HG03039 (cell line): Measurements from ENCODE around the gene HS6ST3.

Experiments
- ATAC-seq: cut with Tn5 transposase; IDR thresholded peaks from one replicate; pipeline ENCODE4 v1.9.1; 2021; ENCODE audit warnings: mild to moderate bottlenecking, moderate library complexity; ENCODE audit not compliant: unreplicated experiment

HS6ST3 gene

DNA sequence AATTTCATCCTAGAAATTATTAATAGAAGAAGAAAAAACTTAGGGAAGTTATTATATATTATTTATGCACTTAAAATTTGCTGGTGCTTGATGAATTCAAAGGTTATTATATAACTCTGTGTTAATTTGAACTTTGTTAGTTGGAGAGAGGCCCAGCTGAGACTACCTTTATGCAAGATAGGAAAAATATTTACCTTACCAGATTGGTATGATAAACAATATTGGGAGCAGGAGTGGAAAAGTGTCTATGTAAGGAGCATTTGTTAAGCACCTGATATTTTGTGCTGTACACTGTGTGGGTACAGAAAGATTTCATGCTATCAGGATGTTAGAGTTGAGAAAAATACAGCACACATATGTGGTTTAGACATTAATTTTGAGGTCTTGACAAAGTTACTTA lies 547.1 kb downstream of the HS6ST3 start:
- ATAC-seq = no peak

DNA sequence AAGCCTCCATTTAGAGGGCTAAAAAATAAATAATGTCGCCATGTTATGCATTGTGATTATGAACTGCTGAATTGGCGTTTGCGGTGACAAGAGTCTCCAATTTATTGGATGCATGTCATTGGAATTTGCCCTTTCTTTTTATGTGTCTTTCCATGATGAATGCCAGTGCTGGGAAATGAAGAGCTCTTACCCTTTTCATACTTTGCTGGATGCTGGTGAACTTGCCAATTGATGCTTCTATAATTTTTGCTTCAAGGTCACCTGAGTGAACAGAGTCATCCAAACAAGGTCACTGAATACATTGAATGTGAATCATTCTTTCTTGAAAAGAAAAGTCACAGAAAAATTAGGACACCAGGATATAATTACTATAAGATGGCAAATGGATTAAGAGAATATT lies 556.2 kb downstream of the HS6ST3 start:
- no peak for ATAC-seq

DNA sequence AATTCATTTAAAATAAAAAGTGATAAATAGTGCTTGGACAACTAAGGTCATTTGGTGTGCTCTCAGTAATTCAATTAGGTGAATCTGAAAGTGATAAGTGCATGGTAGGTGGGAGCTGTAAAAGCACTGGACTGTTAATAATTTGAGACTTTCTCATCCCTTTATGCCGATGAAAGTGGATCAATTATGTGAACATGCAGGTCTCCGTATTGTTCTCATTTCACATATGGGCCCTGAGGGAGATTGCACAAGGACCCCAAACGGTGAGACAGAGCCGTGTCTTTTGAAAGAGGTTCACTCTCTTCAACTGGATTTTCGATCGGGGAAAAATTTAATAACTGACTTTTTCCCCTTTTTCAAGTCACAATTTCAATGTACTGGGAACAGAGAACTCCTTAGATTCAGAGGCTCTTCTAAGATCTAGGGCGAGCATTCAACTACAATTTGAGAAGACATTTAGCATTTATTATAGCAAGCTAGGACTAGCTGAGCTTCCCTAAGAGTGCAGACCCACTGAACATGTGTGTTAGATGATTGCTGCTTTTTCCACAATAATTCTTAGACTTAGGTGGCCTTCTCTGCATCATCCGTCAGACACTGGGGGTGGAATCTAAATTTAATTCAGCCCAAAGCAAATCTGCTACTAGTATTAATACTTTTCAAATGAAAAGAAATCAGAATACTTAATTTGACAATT lies 556.8 kb downstream of the HS6ST3 start:
- no peak for ATAC-seq

DNA sequence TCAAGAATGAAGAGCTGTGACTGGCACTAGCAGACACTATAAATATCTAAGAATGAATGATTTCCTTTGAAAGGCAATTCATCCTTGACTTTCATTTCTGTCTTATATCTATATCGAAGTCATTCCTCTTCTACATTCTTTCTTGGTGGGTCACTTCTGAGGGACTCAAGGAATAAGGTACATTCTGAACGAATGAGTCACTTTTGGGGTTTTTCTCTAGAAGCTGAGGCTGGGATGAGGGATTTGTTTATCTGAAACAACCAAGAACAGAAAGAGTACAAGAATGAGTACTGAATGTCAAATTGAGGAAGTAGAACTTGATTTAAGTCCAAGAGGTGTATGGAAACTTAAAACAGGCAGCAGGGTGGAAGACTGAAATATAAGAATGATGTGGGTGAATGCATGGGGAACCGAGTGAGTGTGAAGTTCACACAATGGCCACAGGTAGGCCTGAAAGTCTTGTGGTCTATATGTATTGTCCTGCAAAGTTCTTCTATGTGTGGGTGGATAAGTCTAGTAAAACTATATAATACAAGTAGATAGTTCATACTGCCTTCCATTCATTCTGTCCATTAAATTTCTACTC lies 560.5 kb downstream of the HS6ST3 start:
- peak; percentile 91 for ATAC-seq

DNA sequence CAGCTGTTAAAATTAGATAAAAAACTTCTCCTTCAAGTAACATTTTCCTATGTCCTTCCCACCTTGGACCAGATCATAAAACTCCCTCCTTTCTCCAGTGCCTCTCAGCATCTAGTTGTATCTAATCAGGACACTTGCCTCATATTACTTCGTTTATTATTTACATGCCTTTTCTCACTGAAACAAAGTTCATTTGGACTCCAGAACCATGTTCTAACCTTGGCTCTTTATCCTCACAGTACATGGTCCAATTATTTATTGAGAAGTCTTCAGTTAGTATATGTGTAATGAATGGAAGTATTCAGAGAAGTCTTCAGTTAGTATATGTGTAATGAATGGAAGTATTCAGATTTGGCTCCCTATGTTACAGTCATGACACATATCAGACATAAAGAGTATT lies 561.7 kb downstream of the HS6ST3 start:
- ATAC-seq = no peak

DNA sequence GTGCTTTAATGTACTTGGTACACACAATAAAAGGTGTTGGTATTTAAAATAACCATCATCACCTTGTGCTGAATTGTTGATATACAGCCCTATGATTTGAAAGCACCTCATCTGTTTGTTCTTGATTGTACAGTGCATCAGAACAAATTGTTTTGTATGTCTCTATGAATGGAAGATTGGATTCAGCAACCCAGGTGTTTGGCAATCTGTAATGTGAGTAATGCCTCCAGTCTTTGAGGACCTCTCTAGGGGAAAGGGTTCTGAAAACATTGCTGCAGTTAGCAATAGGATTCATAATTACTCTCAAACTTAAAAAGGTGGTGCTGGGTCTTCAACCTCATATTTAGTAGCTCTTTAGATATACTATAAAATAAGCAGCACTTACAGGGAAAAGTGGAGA lies 562.6 kb downstream of the HS6ST3 start:
- ATAC-seq = no peak

DNA sequence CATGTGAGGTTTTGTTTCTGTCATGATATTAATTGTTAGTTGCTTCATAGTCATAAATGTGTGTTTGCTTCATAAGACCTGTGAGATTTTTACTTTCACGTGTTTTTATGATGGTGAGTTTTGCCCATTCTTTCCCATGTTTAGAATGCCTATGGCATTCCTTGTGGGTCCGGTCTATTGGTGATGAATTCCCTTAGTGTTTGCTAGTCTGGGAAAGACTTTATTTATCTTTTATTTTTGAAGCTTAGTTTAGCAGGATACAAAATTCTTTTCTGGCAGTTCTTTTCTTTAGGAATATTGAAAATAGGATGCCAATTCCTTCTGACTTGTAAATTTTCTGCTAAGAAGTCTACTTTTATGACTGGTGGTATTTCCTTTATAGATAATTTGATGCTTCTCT lies 571.7 kb downstream of the HS6ST3 start:
- ATAC-seq = no peak

DNA sequence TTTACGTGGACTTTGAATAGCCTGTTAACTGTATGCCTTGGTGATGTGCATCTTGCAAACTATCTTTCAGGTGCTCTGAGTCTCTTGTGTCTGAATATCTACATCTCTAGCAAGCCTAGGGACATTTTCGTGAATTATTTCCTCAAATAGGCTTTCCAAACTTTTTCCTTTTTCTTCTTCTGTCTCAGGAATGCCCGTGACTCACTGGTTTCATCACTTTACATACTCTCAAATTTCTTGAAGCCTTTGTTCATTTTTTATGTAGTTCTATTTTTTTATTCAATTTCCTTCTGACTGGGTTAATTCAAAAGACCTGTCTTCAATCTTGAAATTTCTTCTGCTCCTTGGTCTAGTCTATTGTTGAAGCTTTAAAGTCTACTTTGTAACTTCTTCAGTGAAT lies 572.1 kb downstream of the HS6ST3 start:
- no peak for ATAC-seq

DNA sequence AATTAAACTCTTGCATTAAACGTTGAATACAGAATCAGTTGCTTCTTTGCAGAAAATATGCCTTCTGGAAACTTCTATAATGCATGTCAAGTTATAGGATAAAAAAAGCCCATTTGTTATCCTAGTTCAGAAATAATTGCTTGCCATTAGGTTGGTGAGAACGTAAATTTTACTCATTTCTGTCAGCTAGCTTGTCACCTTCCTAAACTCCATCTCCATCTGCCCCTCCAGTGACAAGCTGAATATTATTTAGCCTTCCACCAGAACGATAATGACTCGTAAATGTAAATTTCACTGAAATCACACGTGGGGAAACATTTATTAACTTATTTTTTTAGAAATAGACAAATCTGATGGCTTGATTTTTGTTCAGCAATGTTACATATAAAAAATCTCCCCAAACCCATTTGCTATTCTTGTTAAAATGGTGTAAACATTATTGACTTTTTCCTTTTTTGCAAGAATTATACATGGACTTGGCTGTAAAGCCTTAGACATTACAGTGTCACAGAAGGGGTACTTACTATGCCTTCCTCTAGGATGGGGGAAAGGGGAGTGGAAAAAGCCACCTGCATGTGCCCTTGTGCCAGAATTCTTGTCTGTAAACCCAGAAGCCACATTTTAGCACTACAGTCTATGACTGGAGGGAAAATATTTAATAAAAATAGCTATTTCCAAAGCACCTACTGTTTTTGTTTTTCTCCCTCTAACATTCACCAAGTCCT lies 577.5 kb downstream of the HS6ST3 start:
- no peak for ATAC-seq

DNA sequence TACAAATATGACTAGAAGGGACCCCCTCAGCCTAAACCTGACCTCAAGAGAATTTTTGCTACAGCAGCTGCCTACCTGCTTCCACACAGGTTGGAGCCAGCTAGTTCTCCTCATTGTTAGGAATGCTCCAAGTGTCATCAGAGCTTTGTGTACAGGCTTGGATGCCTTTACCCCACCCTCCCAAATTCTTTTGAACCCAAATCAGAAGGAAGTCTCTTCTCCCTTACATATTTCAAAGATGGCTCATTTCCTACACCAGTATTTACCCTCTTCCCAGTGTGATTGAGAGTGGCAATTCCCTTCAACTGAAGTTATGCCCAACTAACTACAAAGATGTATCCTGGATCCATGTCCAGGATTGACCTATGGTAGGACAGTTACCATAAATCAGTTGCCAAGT lies 581.2 kb downstream of the HS6ST3 start:
- ATAC-seq = no peak

DNA sequence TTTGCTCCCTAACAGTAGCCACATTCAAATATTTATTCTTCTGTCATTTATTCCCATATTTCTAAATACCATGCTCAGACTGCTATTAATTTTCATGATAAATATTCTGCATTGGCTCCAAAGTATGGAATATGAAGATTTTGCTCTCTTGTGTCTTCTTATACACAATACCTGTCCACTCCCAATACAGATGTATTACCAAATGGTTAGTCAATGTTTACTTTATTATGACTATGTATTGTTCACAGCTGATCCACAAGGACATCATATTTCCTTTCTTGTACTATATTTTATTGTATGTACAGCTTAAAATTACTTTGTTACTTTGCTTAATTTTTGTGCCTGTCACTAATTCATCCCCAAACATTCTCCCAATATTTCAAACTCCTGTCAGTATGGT lies 582.1 kb downstream of the HS6ST3 start:
- ATAC-seq = no peak

DNA sequence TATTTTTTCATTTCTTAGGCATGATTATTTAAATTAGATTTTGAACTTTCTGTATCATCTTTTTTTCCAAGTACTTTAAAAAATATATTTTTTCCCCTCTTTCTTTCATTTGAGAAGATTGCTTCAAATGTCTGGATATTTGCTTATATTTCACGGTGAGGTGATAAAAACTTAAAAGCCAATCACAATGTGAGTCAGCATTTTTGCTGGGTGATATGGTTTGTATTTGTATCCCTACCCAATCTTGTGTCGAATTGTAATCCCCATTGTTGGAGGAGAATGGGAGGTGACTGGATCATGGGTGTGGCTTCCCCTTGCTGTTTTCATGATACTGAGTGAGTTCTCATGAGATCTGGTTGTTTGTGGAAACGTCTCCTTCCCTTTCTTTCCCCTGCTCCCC lies 583.9 kb downstream of the HS6ST3 start:
- ATAC-seq = no peak

DNA sequence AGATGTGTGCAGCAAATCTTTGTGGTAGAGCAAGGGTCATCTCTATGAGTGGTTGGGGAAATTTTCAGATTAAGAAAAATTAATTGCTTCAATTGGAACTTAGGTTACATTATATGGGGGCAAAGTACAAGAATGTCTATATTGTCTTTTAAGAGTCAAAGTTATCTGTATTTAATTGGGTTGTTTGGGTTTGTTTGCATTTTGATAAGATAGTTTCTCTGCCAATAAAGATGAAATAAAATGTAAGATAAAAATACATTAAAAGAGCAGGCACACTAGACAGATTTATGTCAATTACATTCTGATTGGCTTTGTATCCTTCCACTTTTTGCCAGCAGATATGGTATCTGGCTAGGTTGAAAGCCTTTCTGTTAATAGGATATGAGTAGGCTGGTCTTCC lies 587.1 kb downstream of the HS6ST3 start:
- ATAC-seq = no peak

DNA sequence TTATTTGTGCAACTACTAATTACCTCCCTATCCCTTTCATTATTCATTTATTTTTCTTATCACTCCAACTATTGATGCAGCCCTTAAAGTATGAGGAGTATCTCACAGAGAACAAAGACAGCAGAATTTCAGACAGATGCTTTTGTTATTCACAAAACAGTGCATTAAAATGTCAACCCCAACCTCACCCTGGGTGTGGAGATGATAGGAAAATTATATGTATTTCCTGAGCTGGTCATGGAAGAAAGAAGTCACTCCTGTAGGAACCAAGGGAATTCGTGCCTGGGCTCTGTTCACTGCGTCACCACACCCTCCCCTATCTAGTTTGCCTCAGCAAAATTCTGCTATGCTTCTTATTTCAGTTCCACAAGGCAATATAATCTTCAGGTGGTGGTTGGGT lies 588.9 kb downstream of the HS6ST3 start:
- no peak for ATAC-seq

DNA sequence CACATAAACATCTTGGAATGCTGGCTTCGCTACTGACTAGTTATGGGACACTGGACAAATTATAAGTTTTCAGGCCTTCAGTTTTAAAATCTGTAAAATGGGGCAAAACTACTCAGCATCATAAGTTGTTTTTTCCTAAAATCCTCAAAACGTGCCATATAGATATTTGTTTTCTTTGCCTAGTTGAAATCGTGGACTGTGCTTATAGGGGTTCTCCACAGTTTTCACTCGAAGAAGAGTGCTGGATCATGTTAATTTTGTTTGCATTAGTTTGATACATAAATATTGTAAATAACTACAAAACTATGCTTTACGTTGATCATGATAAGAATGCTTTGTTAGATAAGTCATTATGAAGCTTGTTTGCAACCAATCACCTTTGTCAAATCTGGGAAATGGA lies 591.0 kb downstream of the HS6ST3 start:
- no peak for ATAC-seq

DNA sequence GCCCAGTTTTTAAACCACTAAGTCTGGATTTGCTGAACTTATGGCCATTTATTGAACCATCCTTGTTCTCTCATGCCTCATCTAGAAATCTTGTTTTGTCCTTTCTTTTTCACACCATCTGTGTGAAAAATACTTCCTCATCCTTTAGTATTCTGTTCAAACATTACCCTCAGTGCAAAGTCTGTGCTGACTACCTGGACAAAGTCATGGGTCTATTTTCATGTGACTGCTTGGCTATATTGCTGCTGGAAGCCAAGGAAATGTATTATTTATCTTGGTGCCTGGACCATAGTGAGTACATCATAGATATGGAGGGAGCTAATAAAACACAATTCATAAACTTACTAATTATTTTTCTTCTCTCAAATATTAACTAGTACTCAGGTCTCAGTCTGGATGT lies 591.9 kb downstream of the HS6ST3 start:
- no peak for ATAC-seq

DNA sequence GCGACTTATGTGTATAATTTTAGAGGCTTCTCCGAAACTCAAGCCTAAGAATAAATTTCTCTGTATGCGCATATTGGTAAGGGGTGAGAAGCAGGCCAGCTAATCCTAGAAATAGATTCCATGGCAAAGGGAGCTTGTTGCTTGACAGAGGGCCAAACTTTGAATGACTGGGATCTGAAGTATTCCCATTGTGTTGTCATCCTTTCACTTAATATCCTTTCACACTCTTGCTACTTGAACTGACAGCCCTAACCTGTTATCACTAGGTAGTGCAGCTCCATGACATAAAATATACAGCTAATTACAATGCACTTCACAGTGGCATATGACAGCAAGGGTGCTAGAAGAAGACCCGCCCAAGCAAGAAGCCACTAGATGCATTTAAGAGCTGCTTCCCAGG lies 594.6 kb downstream of the HS6ST3 start:
- ATAC-seq = no peak

DNA sequence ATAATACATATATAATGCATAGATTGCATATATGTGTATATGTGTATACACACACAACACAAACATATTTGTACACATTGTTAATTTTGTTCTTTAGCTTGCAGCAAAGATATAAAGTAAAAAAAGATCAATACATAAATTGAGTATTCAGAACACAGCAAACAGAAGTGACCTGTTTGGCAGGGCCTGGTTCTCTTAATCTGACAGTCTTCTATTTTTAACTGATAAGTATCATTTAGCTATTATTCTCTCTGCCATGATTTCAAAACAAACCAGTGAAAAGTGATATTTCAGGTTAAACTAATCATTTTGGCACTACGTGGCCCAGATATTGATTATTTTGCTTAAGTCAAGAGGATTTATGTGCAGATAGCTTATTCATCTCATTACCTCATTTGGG lies 595.0 kb downstream of the HS6ST3 start:
- ATAC-seq = no peak

DNA sequence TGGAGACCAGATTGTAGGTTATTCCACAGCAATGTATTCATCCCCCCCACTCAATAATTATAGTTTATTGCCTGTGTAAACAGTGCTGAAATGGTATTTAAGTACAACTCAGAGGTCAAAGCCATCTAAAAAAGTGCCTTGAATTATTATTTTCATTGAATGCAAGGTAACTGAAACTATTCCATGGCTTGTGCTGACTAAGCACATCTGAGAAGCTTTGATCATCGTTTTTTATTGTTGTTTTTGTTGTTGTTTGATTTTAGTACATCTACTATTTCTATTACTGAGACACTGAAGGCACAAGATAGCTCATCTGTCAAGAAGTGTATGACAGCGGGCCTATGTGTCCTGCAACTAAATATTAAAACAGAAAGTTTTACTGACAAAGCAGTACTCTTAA lies 596.4 kb downstream of the HS6ST3 start:
- no peak for ATAC-seq

DNA sequence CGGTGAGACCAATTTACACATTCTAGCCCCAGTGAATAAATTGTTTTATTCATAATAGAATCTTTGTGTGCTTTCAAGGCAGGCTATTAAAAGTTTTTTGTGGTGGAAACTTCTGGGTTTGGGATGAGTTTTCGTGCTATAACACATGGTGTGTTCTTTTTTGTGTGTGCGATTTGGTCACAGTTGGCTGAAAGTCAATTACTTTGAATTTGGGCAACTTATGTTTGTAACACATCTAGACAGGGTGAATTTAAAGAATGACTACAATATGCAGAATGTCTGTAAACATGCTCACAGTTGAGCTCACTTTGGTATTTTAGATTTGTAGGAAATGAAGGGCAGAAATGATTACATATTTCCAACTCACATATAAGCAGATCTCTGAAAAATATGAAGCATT lies 597.3 kb downstream of the HS6ST3 start:
- no peak for ATAC-seq

DNA sequence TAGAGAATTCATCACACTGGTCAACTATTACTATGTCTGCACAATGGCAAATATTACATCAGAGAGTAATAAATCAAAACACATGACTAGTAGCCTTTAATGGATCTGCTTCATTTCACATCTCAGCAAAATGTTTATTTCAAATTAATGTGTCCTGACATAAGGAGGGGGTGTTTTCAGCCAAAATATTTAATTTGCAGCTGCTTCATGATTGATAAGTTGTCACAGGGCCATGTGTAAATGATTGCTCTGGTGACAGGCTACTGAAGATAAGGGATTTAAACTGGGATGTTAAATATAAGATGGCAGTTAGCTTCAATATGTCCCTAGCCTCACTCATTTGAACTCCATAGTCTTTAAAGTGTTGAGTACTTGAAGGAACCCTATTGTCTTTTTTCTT lies 601.1 kb downstream of the HS6ST3 start:
- no peak for ATAC-seq

DNA sequence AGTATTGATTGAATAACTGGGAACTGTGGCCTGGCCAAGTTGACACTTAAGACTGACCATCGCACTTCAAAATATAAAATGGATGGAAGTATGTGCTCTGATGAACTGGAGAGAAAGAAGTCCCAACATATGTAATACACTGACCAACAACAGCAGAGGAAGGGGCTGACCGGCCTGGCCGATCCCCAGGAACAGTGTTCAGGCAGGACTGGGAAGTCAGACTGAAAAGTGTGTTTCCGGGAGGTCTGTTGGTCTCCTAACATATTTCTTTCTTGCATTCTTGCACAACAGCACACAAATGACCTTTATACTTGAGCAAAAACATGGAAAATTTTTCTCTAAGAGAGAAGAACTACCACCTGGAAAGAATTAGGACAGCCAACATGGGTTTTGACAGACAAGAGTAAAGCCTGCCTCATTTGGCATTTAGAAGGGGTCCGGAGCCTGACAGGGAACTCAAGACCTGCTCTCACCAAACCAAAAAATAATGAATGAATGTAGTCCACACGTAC lies 606.5 kb downstream of the HS6ST3 start:
- no peak for ATAC-seq
